ENCODE data around the gene SHISA6.

- TF ChIP-seq CTCF (IDR thresholded peaks at IDR 0.05; ENCODE audit: insufficient read depth, low read length, poor library complexity, severe bottlenecking) (no peak), EZH2phosphoT487 (conservative IDR thresholded peaks at IDR 0.05; ENCODE audit: low read length) (no peak)
Measured at GRCh38 chr17:11461993-11462548, 221.1 kb downstream of the SHISA6 start.

All from SU-DHL-6 (cell line).